NB4 (cell line): Measurements from ENCODE around the gene RABGEF1.

Experiments
- CTCF ChIP-seq: IDR thresholded peaks from one replicate; pipeline ENCODE4 v1.5.1; 2012; ENCODE audit warnings: low read depth, low read length
- MAX ChIP-seq: IDR thresholded peaks from 2 replicates; pipeline ENCODE4 v1.6.1; 2011; ENCODE audit warnings: low read depth, low read length
- MYC ChIP-seq: IDR thresholded peaks from 2 replicates; pipeline ENCODE4 v1.6.1; 2011; ENCODE audit warnings: low read depth, low read length
- POLR2A ChIP-seq: IDR thresholded peaks from 2 replicates; pipeline ENCODE4 v1.6.1; 2011; ENCODE audit warnings: mild to moderate bottlenecking; ENCODE audit not compliant: insufficient read length; ENCODE audit errors: extremely low read depth

GRCh38 chr7:66740302-66740979 is at the start of gene RABGEF1:
- TF ChIP-seq MAX (peak; percentile 40; the same call in 1 of the 2 replicates), POLR2A (peak; percentile 88), CTCF (no peak), MYC (peak; percentile 50; the same call in 1 of the 2 replicates)
